HepG2 (cell line): ENCODE data around the gene SQSTM1. TPM values are rescaled to one million over a fixed set of nuclear protein-coding genes. Genes with fewer than 3 reads are reported as not detected.
A peak's percentile ranks its signal among the peaks of the same experiment; 100 is the strongest.

Source experiments
- DNMT1 ChIP-seq: sonication (generic); formaldehyde crosslinking; IDR thresholded peaks from 2 replicates; pipeline ENCODE4 v1.5.1; 2020; ENCODE audit warnings: mild to moderate bottlenecking, missing genetic modification reagents
- ESRRA ChIP-seq: sonication (generic); formaldehyde crosslinking; IDR thresholded peaks from 2 replicates; pipeline ENCODE4 v1.5.1; 2020; ENCODE audit warnings: mild to moderate bottlenecking, low read depth, missing genetic modification reagents
- GLI4 ChIP-seq: sonication (generic); formaldehyde crosslinking; IDR thresholded peaks from 2 replicates; pipeline ENCODE4 v1.5.1; 2020; ENCODE audit warnings: missing genetic modification reagents, mild to moderate bottlenecking, moderate library complexity, borderline replicate concordance
- JUN ChIP-seq: sonication (generic); formaldehyde crosslinking; IDR thresholded peaks from 2 replicates; pipeline ENCODE4 v1.4.0; 2020; ENCODE audit warnings: mild to moderate bottlenecking, missing genetic modification reagents
- MED1 ChIP-seq: sonication (generic); formaldehyde crosslinking; IDR thresholded peaks from 2 replicates; pipeline ENCODE4 v1.4.0; 2020; ENCODE audit warnings: missing genetic modification reagents
- MEIS2 ChIP-seq: sonication (generic); formaldehyde crosslinking; IDR thresholded peaks from 2 replicates; pipeline ENCODE4 v1.9.0; 2021; ENCODE audit warnings: mild to moderate bottlenecking, missing genetic modification reagents
- TSC22D2 ChIP-seq: sonication (generic); formaldehyde crosslinking; IDR thresholded peaks from 2 replicates; pipeline ENCODE4 v1.5.1; 2020; ENCODE audit warnings: missing genetic modification reagents, mild to moderate bottlenecking, borderline replicate concordance
- ZFAT ChIP-seq: sonication (generic); formaldehyde crosslinking; conservative IDR thresholded peaks from 2 replicates; pipeline ENCODE4 v1.8.1; 2023; ENCODE audit warnings: missing genetic modification reagents, inconsistent platforms
- ZFX ChIP-seq: sonication (generic); formaldehyde crosslinking; IDR thresholded peaks from 2 replicates; pipeline ENCODE4 v1.4.0; 2020; ENCODE audit warnings: mild to moderate bottlenecking, low read depth, missing genetic modification reagents, moderate library complexity
- ZNF138 ChIP-seq: sonication (generic); formaldehyde crosslinking; IDR thresholded peaks from 2 replicates; pipeline ENCODE4 v1.5.0; 2020; ENCODE audit warnings: mild to moderate bottlenecking, low read depth, missing genetic modification reagents
- ZNF180 ChIP-seq: sonication (generic); formaldehyde crosslinking; IDR thresholded peaks from 2 replicates; pipeline ENCODE4 v1.4.0; 2020; ENCODE audit warnings: low read depth, missing genetic modification reagents, borderline replicate concordance
- ZNF263 ChIP-seq: sonication (generic); formaldehyde crosslinking; IDR thresholded peaks from 2 replicates; pipeline ENCODE4 v1.4.0; 2020; ENCODE audit warnings: missing genetic modification reagents
- ZNF777 ChIP-seq: sonication (generic); formaldehyde crosslinking; IDR thresholded peaks from 2 replicates; pipeline ENCODE4 v1.4.0; 2020; ENCODE audit warnings: missing genetic modification reagents
- polyA plus RNA-seq, 8 experiments: library from polyadenylated mRNA; depleted of rRNA in 3 of 8; stranded (reverse) in 7 of 8; unstranded in 1 of 8; fragments of >200 nt; fragmentation: Illumina TruSeq in 4 of 8; extraction: Trizol in 4 of 8; gene quantifications; 2 replicates each; pipeline versions ENCODE4 v1.2.1 to v1.2.3, GENCODE V29; 2011 to 2016; ENCODE audit warnings: low read depth in 4 of 8, missing spikeins in 1 of 8, mixed read lengths in 1 of 8; ENCODE audit not compliant: insufficient read depth in 1 of 8
- total RNA-seq, 5 experiments: library from RNA; depleted of rRNA; stranded (reverse); fragments of >200 nt; fragmentation: Illumina TruSeq; extraction: Trizol; gene quantifications; 2 replicates each; pipeline ENCODE4 v1.2.3, GENCODE V29; 2016; ENCODE audit warnings: low read depth in 1 of 5
- TF ChIP-seq, protein P1 (sequence below): sonication (generic); formaldehyde crosslinking; IDR thresholded peaks from 2 replicates; pipeline ENCODE4 v1.5.0; 2020; ENCODE audit warnings: mild to moderate bottlenecking, missing genetic modification reagents
- TF ChIP-seq, protein P2 (sequence below): sonication (generic); formaldehyde crosslinking; IDR thresholded peaks from 2 replicates; pipeline ENCODE4 v1.4.0; 2020; ENCODE audit warnings: mild to moderate bottlenecking, missing genetic modification reagents
- TF ChIP-seq, protein P3 (sequence below): IDR thresholded peaks from 2 replicates; pipeline ENCODE4 v1.4.0; 2020; ENCODE audit warnings: mild to moderate bottlenecking, missing genetic modification reagents
- TF ChIP-seq, protein P4 (sequence below): sonication (generic); formaldehyde crosslinking; conservative IDR thresholded peaks from 2 replicates; pipeline ENCODE4 v1.8.0; 2022; ENCODE audit warnings: mild to moderate bottlenecking, moderate library complexity, missing genetic modification reagents

SQSTM1 gene
- total and polyA plus RNA-seq, 2 of the 13 experiments (the other 11 are each of a cell fraction or from before 2014, with no cell fraction given) = 90.9 to 160 TPM

DNA sequence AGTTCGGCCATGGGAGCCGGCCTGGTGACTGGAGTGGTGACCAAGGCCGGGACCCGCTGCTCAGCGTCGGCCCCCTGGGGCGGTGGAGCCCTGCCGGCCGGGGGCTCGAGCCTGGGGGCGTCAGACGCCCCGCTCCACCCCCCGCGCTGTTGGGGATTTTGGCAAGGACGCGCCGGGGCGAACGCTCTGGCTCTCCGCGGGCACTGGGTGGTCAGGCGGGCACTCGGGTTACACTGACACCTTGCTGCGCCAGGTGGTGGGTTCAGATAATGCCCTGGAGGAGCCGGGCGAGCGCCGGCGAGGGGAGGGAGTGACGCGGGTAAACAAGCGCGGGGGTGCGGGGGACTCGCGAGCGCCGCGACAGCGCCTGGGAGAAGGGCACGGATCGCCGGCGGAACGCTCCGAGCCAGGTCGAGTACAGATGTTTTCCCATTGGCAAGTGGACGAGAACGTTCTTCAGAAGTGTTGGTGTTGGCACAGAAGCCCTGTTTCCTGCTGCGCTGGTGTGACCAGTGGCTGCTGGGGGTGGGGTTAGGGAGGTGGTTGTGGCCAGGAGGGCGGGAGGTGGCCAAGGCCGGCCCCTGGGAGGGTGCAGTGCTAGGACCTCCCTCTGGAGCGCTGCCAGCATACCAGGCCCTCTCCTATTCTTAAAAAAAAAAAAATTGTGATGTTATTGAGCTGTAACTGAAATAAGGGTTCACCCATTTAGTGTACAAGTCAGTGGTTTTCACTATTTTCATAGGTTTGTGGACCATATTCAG lies 773 bp downstream of the SQSTM1 start (continued):
- no peak for TF ChIP-seq ZFX (CRISPR knock-in tag)
- TF ChIP-seq MEIS2 = 0 out of 2 replicates have a peak, but pooled peaks have one; percentile 50
- TF ChIP-seq MED1 (CRISPR knock-in tag) = peak; percentile 60; the same call in 1 of the 2 replicates
- TF ChIP-seq ZNF180 = no peak
- TF ChIP-seq TSC22D2 (CRISPR knock-in tag) = no peak
- no peak for TF ChIP-seq ZFAT
- TF ChIP-seq ESRRA (CRISPR knock-in tag) = no peak
- TF ChIP-seq, protein P1, sequence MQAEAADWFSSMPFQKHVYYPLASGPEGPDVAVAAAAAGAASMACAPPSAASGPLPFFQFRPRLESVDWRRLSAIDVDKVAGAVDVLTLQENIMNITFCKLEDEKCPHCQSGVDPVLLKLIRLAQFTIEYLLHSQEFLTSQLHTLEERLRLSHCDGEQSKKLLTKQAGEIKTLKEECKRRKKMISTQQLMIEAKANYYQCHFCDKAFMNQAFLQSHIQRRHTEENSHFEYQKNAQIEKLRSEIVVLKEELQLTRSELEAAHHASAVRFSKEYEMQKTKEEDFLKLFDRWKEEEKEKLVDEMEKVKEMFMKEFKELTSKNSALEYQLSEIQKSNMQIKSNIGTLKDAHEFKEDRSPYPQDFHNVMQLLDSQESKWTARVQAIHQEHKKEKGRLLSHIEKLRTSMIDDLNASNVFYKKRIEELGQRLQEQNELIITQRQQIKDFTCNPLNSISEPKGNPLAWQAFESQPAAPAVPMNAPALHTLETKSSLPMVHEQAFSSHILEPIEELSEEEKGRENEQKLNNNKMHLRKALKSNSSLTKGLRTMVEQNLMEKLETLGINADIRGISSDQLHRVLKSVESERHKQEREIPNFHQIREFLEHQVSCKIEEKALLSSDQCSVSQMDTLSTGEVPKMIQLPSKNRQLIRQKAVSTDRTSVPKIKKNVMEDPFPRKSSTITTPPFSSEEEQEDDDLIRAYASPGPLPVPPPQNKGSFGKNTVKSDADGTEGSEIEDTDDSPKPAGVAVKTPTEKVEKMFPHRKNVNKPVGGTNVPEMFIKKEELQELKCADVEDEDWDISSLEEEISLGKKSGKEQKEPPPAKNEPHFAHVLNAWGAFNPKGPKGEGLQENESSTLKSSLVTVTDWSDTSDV (CRISPR knock-in tag) = 0 out of 2 replicates have a peak, but pooled peaks have one; percentile 45
- TF ChIP-seq, protein P2, sequence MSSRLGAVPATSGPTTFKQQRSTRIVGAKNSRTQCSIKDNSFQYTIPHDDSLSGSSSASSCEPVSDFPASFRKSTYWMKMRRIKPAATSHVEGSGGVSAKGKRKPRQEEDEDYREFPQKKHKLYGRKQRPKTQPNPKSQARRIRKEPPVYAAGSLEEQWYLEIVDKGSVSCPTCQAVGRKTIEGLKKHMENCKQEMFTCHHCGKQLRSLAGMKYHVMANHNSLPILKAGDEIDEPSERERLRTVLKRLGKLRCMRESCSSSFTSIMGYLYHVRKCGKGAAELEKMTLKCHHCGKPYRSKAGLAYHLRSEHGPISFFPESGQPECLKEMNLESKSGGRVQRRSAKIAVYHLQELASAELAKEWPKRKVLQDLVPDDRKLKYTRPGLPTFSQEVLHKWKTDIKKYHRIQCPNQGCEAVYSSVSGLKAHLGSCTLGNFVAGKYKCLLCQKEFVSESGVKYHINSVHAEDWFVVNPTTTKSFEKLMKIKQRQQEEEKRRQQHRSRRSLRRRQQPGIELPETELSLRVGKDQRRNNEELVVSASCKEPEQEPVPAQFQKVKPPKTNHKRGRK = no peak
- TF ChIP-seq, protein P3, sequence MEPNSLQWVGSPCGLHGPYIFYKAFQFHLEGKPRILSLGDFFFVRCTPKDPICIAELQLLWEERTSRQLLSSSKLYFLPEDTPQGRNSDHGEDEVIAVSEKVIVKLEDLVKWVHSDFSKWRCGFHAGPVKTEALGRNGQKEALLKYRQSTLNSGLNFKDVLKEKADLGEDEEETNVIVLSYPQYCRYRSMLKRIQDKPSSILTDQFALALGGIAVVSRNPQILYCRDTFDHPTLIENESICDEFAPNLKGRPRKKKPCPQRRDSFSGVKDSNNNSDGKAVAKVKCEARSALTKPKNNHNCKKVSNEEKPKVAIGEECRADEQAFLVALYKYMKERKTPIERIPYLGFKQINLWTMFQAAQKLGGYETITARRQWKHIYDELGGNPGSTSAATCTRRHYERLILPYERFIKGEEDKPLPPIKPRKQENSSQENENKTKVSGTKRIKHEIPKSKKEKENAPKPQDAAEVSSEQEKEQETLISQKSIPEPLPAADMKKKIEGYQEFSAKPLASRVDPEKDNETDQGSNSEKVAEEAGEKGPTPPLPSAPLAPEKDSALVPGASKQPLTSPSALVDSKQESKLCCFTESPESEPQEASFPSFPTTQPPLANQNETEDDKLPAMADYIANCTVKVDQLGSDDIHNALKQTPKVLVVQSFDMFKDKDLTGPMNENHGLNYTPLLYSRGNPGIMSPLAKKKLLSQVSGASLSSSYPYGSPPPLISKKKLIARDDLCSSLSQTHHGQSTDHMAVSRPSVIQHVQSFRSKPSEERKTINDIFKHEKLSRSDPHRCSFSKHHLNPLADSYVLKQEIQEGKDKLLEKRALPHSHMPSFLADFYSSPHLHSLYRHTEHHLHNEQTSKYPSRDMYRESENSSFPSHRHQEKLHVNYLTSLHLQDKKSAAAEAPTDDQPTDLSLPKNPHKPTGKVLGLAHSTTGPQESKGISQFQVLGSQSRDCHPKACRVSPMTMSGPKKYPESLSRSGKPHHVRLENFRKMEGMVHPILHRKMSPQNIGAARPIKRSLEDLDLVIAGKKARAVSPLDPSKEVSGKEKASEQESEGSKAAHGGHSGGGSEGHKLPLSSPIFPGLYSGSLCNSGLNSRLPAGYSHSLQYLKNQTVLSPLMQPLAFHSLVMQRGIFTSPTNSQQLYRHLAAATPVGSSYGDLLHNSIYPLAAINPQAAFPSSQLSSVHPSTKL = no peak
- 0 out of 2 replicates have a peak, but pooled peaks have one; percentile 34 for TF ChIP-seq ZNF263 (CRISPR knock-in tag)
- 0 out of 2 replicates have a peak, but pooled peaks have one; percentile 54 for TF ChIP-seq ZNF138 (CRISPR knock-in tag)
- TF ChIP-seq ZNF777 (CRISPR knock-in tag) = peak; percentile 47; the same call in 1 of the 2 replicates
- no peak; the same call in 1 of the 2 replicates for TF ChIP-seq GLI4 (CRISPR knock-in tag)
- TF ChIP-seq JUN (CRISPR knock-in tag) = no peak
- TF ChIP-seq DNMT1 (CRISPR knock-in tag) = no peak
- TF ChIP-seq, protein P4, sequence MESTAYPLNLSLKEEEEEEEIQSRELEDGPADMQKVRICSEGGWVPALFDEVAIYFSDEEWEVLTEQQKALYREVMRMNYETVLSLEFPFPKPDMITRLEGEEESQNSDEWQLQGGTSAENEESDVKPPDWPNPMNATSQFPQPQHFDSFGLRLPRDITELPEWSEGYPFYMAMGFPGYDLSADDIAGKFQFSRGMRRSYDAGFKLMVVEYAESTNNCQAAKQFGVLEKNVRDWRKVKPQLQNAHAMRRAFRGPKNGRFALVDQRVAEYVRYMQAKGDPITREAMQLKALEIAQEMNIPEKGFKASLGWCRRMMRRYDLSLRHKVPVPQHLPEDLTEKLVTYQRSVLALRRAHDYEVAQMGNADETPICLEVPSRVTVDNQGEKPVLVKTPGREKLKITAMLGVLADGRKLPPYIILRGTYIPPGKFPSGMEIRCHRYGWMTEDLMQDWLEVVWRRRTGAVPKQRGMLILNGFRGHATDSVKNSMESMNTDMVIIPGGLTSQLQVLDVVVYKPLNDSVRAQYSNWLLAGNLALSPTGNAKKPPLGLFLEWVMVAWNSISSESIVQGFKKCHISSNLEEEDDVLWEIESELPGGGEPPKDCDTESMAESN (CRISPR knock-in tag) = no peak
